Tibial nerve (tissue), 4 donors: ENCODE measurements around the gene XPNPEP1. TPM values are rescaled to one million over a fixed set of nuclear protein-coding genes. Genes with fewer than 3 reads are reported as not detected.

ENCODE experiments used
- DNase-seq, 2 donors: peaks; one replicate each; pipeline ENCODE4 v3.0.0-alpha.2; 2019; ENCODE audit warnings: low spot score in 2 of 2
- H3K27ac ChIP-seq, 4 donors: fragments of 200-600 bp; sonication (generic) in 3 of 4; one replicate each; pipeline ENCODE4 v1.5.1; 2017 to 2019; ENCODE audit warnings: mild to moderate bottlenecking in 1 of 4
- H3K27me3 ChIP-seq, 2 donors: fragments of 200-600 bp; sonication (generic) in 1 of 2; one replicate each; pipeline versions ENCODE4 v1.5.1 to v1.6.0; 2017 to 2019
- H3K36me3 ChIP-seq, 3 donors: fragments of 200-600 bp; sonication (generic); one replicate each; pipeline ENCODE4 v1.5.1; 2018 to 2019
- H3K4me1 ChIP-seq, 4 donors: fragments of 200-600 bp; sonication (generic) in 3 of 4; one replicate each; pipeline ENCODE4 v1.5.1; 2017 to 2019
- H3K4me3 ChIP-seq, 4 donors: fragments of 200-600 bp; sonication (generic) in 3 of 4; one replicate each; pipeline ENCODE4 v1.5.1; 2017 to 2019; ENCODE audit warnings: mild to moderate bottlenecking in 1 of 4, moderate library complexity in 1 of 4
- H3K9me3 ChIP-seq, 4 donors: fragments of 200-600 bp; sonication (generic) in 3 of 4; one replicate each; pipeline ENCODE4 v1.5.1; 2017 to 2019
- CTCF ChIP-seq, 5 experiments: fragments of 200-600 bp in 3 of 5; fragments of 450-650 bp in 2 of 5; sonication (generic) in 3 of 5; IDR thresholded peaks; one replicate each; pipeline ENCODE4 v1.5.1; 2016 to 2019; ENCODE audit warnings: antibody characterized with exemption in 5 of 5, mild to moderate bottlenecking in 3 of 5, moderate library complexity in 2 of 5
- EP300 ChIP-seq, 2 donors: sonication (generic); formaldehyde crosslinking; IDR thresholded peaks; one replicate each; pipeline ENCODE4 v1.6.1; 2017; ENCODE audit warnings: antibody characterized with exemption in 2 of 2, mild to moderate bottlenecking in 1 of 2
- POLR2A ChIP-seq, 2 donors: fragments of 450-650 bp; IDR thresholded peaks; one replicate each; pipeline ENCODE4 v1.6.1; 2017; ENCODE audit warnings: antibody characterized with exemption in 2 of 2, mild to moderate bottlenecking in 2 of 2, moderate library complexity in 2 of 2
- WGBS, 2 donors: methylation state at CpG; one replicate each; pipeline ENCODE4 v1.1.5; 2018; 5-methylcytosine and 5-hydroxymethylcytosine counted together
- total RNA-seq, 4 donors: library from RNA; depleted of rRNA; stranded (reverse); fragments of >200 nt; gene quantifications; one replicate each; pipeline ENCODE4 v1.1.0, GENCODE V29; 2016

XPNPEP1 gene
- total RNA-seq, 4 donors from 2014 or later, result 41.0 to 99.3 (median 62.4) TPM

- Histone ChIP-seq H3K27me3 (no peaks in the 10 kb centered on the region), H3K9me3 (no peaks in the 10 kb centered on the region), H3K36me3 (peaks cover 0 to 7% (median 5%) of the 10 kb centered on the region in 3 donors), H3K4me1 (peaks cover 0 to 95% (median 48%) of the 10 kb centered on the region in 4 donors), H3K27ac (peak overlapping the region in 2 of 4 donors; percentile 86 to 89), H3K4me3 (no peak overlapping the region)
- 40 to 46% methylated on average over 5 of the region's 5 CpGs for WGBS, 2 donors
- DNase-seq, result peak; percentile 69 to 76
- TF ChIP-seq CTCF (IDR thresholded peaks at IDR 0.05) (no peak), EP300 (IDR thresholded peaks at IDR 0.05) (peak in 1 of 2 donors; percentile 87)
Measured at GRCh38 chr10:109894516-109894915, 28.8 kb downstream of the XPNPEP1 start.

GRCh38 chr10:109893386-109893785 is 29.9 kb downstream of the XPNPEP1 start:
- Histone ChIP-seq H3K4me1 (peaks cover 0 to 88% (median 40%) of the 10 kb centered on the region in 4 donors), H3K27me3 (no peaks in the 10 kb centered on the region), H3K36me3 (peaks cover 0 to 16% (median 5%) of the 10 kb centered on the region in 3 donors), H3K9me3 (no peaks in the 10 kb centered on the region), H3K27ac (peak overlapping the region in 3 of 4 donors; percentile 15 to 89 (median 86)), H3K4me3 (no peak overlapping the region)
- no peak for DNase-seq
- WGBS, 2 donors, result 95 to 96% methylated on average over 4 of the region's 4 CpGs
- TF ChIP-seq EP300 (IDR thresholded peaks at IDR 0.05), result no peak
- no peak for TF ChIP-seq POLR2A (IDR thresholded peaks at IDR 0.05)
- no peak for TF ChIP-seq CTCF (IDR thresholded peaks at IDR 0.05)

- no peak for TF ChIP-seq POLR2A (IDR thresholded peaks at IDR 0.05)
- TF ChIP-seq CTCF (IDR thresholded peaks at IDR 0.05), result no peak
- TF ChIP-seq EP300 (IDR thresholded peaks at IDR 0.05), result peak in 1 of 2 donors; percentile 36
- Histone ChIP-seq H3K4me3 (no peak overlapping the region), H3K27me3 (no peaks in the 10 kb centered on the region), H3K4me1 (peaks cover 0 to 85% (median 40%) of the 10 kb centered on the region in 4 donors), H3K27ac (peak overlapping the region in 3 of 4 donors; percentile 15 to 89 (median 86)), H3K36me3 (peaks cover 0 to 21% (median 5%) of the 10 kb centered on the region in 3 donors), H3K9me3 (no peaks in the 10 kb centered on the region)
- DNase-seq, result no peak
- 51 to 60% methylated on average over 9 of the region's 9 CpGs for WGBS, 2 donors
Measured at GRCh38 chr10:109892931-109893330, 30.4 kb downstream of the XPNPEP1 start.

GRCh38 chr10:109892117-109892516 is 31.2 kb downstream of the XPNPEP1 start:
- TF ChIP-seq POLR2A (IDR thresholded peaks at IDR 0.05) (no peak), CTCF (IDR thresholded peaks at IDR 0.05) (no peak), EP300 (IDR thresholded peaks at IDR 0.05) (no peak)
- H3K4me1 ChIP-seq, result peaks cover 0 to 78% (median 40%) of the 10 kb centered on the region in 4 donors
- H3K4me3 ChIP-seq, result no peak overlapping the region
- H3K36me3 ChIP-seq, result peaks cover 0 to 29% (median 5%) of the 10 kb centered on the region in 3 donors
- H3K27me3 ChIP-seq, result no peaks in the 10 kb centered on the region
- peak overlapping the region in 2 of 4 donors; percentile 86 to 89 for H3K27ac ChIP-seq
- H3K9me3 ChIP-seq, result no peaks in the 10 kb centered on the region
- 73 to 78% methylated on average over 4 of the region's 4 CpGs for WGBS, 2 donors
- DNase-seq, result no peak

GRCh38 chr10:109891105-109891504 is 32.2 kb downstream of the XPNPEP1 start:
- 76 to 86% methylated on average over 2 of the region's 2 CpGs for WGBS, 2 donors
- H3K4me1 ChIP-seq, result peaks cover 0 to 77% (median 38%) of the 10 kb centered on the region in 4 donors
- H3K27ac ChIP-seq, result peak overlapping the region in 2 of 4 donors; percentile 77 to 89
- TF ChIP-seq POLR2A (IDR thresholded peaks at IDR 0.05) (no peak), EP300 (IDR thresholded peaks at IDR 0.05) (no peak), CTCF (IDR thresholded peaks at IDR 0.05) (no peak)
- peaks cover 0 to 38% (median 5%) of the 10 kb centered on the region in 3 donors for H3K36me3 ChIP-seq
- H3K27me3 ChIP-seq, result no peaks in the 10 kb centered on the region
- no peak for DNase-seq
- H3K9me3 ChIP-seq, result no peaks in the 10 kb centered on the region
- H3K4me3 ChIP-seq, result no peak overlapping the region
